ENCODE measurements around the gene PCYOX1L. TPM values are rescaled to one million over a fixed set of nuclear protein-coding genes. Genes with fewer than 3 reads are reported as not detected.

The PCYOX1L gene
- total and polyA plus RNA-seq, 10 donors = 5.4 to 13.0 (median 7.9) TPM

GRCh38 chr5:149382517-149383220 lies 24.8 kb downstream of the PCYOX1L start:
- intact Hi-C loops (cut with DNase I; ENCODE audit: low total_unique reads) = loop anchor here (5.0 kb wide), 1 partner anchor 185 kb away; no protein-coding TSS in a partner anchor
- WGBS, 5 donors = 75 to 89% (median 81%) methylated on average over 10 to 12 of the region's 12 CpGs
- H3K9me3 ChIP-seq = no peaks in the 10 kb centered on the region
- no peak for TF ChIP-seq CTCF (IDR thresholded peaks at IDR 0.05 in 8 of 11, conservative IDR thresholded peaks at IDR 0.05 in 3 of 11)
- TF ChIP-seq POLR2AphosphoS5 (IDR thresholded peaks at IDR 0.05) = no peak
- TF ChIP-seq POLR2A (IDR thresholded peaks at IDR 0.05) = no peak
- H3K27ac ChIP-seq = peak overlapping the region in 6 of 8 donors; percentile 33 to 56 (median 46)
- H3K27me3 ChIP-seq (replicated peaks in 1 of 7) = peaks cover 0 to 18% (median 0%) of the 10 kb centered on the region in 7 donors
- H3K36me3 ChIP-seq = no peaks in the 10 kb centered on the region
- no peak overlapping the region for H3K4me3 ChIP-seq
- DNase-seq = no peak
- peaks cover 0 to 34% (median 12%) of the 10 kb centered on the region in 6 donors for H3K4me1 ChIP-seq

GRCh38 chr5:149383399-149383798 lies 25.6 kb downstream of the PCYOX1L start:
- Histone ChIP-seq H3K9me3 (no peaks in the 10 kb centered on the region), H3K27me3 (replicated peaks in 1 of 7) (peaks cover 0 to 18% (median 0%) of the 10 kb centered on the region in 7 donors), H3K4me3 (no peak overlapping the region), H3K27ac (peak overlapping the region in 6 of 8 donors; percentile 33 to 56 (median 46)), H3K4me1 (peaks cover 0 to 34% (median 12%) of the 10 kb centered on the region in 6 donors), H3K36me3 (no peaks in the 10 kb centered on the region)
- TF ChIP-seq CTCF (IDR thresholded peaks at IDR 0.05 in 8 of 11, conservative IDR thresholded peaks at IDR 0.05 in 3 of 11) (no peak), POLR2AphosphoS5 (IDR thresholded peaks at IDR 0.05) (peak in 1 of 3 donors; percentile 45), POLR2A (IDR thresholded peaks at IDR 0.05) (no peak)
- DNase-seq = no peak
- 76 to 85% (median 82%) methylated on average over 9 of the region's 9 CpGs for WGBS, 5 donors
- intact Hi-C loops (cut with DNase I; ENCODE audit: low total_unique reads) = loop anchor here (5.0 kb wide), 1 partner anchor 184 kb away; no protein-coding TSS in a partner anchor

GRCh38 chr5:149386166-149386565 lies 28.3 kb downstream of the PCYOX1L start:
- TF ChIP-seq CTCF (IDR thresholded peaks at IDR 0.05 in 8 of 11, conservative IDR thresholded peaks at IDR 0.05 in 3 of 11) = no peak
- TF ChIP-seq POLR2AphosphoS5 (IDR thresholded peaks at IDR 0.05) = no peak
- TF ChIP-seq POLR2A (IDR thresholded peaks at IDR 0.05) = no peak
- peaks cover 0 to 44% (median 12%) of the 10 kb centered on the region in 6 donors for H3K4me1 ChIP-seq
- no peaks in the 10 kb centered on the region for H3K9me3 ChIP-seq
- H3K27ac ChIP-seq = peak overlapping the region in 6 of 8 donors; percentile 47 to 69 (median 58)
- peaks cover 0 to 10% (median 0%) of the 10 kb centered on the region in 7 donors for H3K27me3 ChIP-seq (replicated peaks in 1 of 7)
- no peak overlapping the region for H3K4me3 ChIP-seq
- intact Hi-C loops (cut with DNase I; ENCODE audit: low total_unique reads) = no loop called here
- no peak for DNase-seq
- WGBS, 5 donors = 82 to 94% (median 88%) methylated on average over 5 of the region's 5 CpGs
- H3K36me3 ChIP-seq = no peaks in the 10 kb centered on the region

- 66 to 80% (median 76%) methylated on average over 9 of the region's 9 CpGs for WGBS, 5 donors
- H3K4me3 ChIP-seq = no peak overlapping the region
- TF ChIP-seq POLR2A (IDR thresholded peaks at IDR 0.05) = no peak
- TF ChIP-seq POLR2AphosphoS5 (IDR thresholded peaks at IDR 0.05) = peak in 1 of 3 donors; percentile 17
- TF ChIP-seq CTCF (IDR thresholded peaks at IDR 0.05 in 8 of 11, conservative IDR thresholded peaks at IDR 0.05 in 3 of 11) = no peak
- no peaks in the 10 kb centered on the region for H3K36me3 ChIP-seq
- H3K27me3 ChIP-seq (replicated peaks in 1 of 7) = no peaks in the 10 kb centered on the region
- no peaks in the 10 kb centered on the region for H3K9me3 ChIP-seq
- DNase-seq = no peak
- intact Hi-C loops (cut with DNase I; ENCODE audit: low total_unique reads) = no loop called here
- H3K27ac ChIP-seq = peak overlapping the region in 7 of 8 donors; percentile 41 to 69 (median 57)
- peaks cover 0 to 35% (median 6%) of the 10 kb centered on the region in 6 donors for H3K4me1 ChIP-seq
These were observed 29.3 kb downstream of the PCYOX1L start for GRCh38 chr5:149387081-149387631.

Measured in spleen (tissue), 11 donors.